Measurements from ENCODE around the gene AQP12A.
"Not testable (repeated sequence)": the region's sequence is repeated elsewhere in the genome, so short reads cannot be mapped to it uniquely, and the experiment has no call there.

DNA sequence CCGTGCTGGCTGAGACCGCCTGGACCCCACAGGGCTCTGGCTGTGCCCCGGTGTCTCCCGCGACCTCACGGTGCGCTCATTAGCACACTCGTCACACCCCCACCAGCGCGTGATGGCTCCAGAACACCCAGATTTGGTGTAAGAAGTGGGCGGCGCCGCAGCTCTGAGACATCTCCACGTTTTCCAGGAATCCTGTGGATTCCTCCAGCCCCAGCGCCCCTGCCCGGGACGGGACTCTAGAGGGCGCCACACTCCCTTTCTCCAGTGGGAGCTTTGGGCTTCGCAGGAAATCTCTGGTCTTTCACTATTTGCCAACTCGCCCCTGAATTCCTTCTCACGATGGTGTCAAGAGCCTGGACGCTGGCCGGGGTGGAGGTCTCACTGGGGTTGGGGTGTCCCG lies 16.3 kb upstream of the AQP12A start:
- TF ChIP-seq, protein P1, sequence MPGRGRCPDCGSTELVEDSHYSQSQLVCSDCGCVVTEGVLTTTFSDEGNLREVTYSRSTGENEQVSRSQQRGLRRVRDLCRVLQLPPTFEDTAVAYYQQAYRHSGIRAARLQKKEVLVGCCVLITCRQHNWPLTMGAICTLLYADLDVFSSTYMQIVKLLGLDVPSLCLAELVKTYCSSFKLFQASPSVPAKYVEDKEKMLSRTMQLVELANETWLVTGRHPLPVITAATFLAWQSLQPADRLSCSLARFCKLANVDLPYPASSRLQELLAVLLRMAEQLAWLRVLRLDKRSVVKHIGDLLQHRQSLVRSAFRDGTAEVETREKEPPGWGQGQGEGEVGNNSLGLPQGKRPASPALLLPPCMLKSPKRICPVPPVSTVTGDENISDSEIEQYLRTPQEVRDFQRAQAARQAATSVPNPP (IDR thresholded peaks at IDR 0.05; ENCODE audit: borderline replicate concordance, insufficient read depth, insufficient read length) = not testable (repeated sequence)
- TF ChIP-seq BHLHE40 (IDR thresholded peaks at IDR 0.05; ENCODE audit: low read length); POLR2A (conservative IDR thresholded peaks at IDR 0.05); POLR2AphosphoS5 (IDR thresholded peaks at IDR 0.05; ENCODE audit: control insufficient read depth, insufficient read depth, low read depth, low read length); SOX6 (IDR thresholded peaks at IDR 0.05): not testable (repeated sequence)
- TF ChIP-seq, protein P2, sequence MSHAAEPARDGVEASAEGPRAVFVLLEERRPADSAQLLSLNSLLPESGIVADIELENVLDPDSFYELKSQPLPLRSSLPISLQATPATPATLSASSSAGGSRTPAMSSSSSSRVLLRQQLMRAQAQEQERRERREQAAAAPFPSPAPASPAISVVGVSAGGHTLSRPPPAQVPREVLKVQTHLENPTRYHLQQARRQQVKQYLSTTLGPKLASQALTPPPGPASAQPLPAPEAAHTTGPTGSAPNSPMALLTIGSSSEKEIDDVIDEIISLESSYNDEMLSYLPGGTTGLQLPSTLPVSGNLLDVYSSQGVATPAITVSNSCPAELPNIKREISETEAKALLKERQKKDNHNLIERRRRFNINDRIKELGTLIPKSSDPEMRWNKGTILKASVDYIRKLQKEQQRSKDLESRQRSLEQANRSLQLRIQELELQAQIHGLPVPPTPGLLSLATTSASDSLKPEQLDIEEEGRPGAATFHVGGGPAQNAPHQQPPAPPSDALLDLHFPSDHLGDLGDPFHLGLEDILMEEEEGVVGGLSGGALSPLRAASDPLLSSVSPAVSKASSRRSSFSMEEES (CRISPR knock-in tag; IDR thresholded peaks at IDR 0.05) = not testable (repeated sequence)
- TF ChIP-seq, protein P3, sequence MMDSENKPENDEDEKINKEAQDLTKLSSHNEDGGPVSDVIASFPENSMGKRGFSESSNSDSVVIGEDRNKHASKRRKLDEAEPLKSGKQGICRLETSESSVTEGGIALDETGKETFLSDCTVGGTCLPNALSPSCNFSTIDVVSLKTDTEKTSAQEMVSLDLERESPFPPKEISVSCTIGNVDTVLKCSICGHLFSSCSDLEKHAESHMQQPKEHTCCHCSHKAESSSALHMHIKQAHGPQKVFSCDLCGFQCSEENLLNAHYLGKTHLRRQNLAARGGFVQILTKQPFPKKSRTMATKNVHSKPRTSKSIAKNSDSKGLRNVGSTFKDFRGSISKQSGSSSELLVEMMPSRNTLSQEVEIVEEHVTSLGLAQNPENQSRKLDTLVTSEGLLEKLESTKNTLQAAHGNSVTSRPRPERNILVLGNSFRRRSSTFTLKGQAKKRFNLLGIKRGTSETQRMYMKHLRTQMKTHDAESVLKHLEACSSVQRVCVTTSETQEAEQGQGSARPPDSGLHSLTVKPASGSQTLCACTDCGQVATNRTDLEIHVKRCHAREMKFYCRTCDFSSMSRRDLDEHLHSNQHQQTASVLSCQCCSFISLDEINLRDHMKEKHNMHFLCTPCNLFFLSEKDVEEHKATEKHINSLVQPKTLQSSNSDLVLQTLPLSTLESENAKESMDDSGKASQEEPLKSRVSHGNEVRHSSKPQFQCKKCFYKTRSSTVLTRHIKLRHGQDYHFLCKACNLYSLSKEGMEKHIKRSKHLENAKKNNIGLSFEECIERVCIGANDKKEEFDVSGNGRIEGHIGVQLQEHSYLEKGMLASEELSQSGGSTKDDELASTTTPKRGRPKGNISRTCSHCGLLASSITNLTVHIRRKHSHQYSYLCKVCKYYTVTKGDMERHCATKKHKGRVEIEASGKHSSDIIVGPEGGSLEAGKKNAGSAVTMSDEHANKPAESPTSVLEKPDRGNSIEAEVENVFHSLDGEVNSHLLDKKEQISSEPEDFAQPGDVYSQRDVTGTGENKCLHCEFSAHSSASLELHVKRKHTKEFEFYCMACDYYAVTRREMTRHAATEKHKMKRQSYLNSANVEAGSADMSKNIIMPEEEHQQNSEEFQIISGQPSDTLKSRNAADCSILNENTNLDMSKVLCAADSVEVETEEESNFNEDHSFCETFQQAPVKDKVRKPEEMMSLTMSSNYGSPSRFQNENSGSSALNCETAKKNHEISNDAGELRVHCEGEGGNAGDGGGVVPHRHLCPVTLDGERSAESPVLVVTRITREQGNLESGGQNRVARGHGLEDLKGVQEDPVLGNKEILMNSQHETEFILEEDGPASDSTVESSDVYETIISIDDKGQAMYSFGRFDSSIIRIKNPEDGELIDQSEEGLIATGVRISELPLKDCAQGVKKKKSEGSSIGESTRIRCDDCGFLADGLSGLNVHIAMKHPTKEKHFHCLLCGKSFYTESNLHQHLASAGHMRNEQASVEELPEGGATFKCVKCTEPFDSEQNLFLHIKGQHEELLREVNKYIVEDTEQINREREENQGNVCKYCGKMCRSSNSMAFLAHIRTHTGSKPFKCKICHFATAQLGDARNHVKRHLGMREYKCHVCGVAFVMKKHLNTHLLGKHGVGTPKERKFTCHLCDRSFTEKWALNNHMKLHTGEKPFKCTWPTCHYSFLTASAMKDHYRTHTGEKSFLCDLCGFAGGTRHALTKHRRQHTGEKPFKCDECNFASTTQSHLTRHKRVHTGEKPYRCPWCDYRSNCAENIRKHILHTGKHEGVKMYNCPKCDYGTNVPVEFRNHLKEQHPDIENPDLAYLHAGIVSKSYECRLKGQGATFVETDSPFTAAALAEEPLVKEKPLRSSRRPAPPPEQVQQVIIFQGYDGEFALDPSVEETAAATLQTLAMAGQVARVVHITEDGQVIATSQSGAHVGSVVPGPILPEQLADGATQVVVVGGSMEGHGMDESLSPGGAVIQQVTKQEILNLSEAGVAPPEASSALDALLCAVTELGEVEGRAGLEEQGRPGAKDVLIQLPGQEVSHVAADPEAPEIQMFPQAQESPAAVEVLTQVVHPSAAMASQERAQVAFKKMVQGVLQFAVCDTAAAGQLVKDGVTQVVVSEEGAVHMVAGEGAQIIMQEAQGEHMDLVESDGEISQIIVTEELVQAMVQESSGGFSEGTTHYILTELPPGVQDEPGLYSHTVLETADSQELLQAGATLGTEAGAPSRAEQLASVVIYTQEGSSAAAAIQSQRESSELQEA (IDR thresholded peaks at IDR 0.05; ENCODE audit: low read depth) = not testable (repeated sequence)
- TF ChIP-seq, protein P4, sequence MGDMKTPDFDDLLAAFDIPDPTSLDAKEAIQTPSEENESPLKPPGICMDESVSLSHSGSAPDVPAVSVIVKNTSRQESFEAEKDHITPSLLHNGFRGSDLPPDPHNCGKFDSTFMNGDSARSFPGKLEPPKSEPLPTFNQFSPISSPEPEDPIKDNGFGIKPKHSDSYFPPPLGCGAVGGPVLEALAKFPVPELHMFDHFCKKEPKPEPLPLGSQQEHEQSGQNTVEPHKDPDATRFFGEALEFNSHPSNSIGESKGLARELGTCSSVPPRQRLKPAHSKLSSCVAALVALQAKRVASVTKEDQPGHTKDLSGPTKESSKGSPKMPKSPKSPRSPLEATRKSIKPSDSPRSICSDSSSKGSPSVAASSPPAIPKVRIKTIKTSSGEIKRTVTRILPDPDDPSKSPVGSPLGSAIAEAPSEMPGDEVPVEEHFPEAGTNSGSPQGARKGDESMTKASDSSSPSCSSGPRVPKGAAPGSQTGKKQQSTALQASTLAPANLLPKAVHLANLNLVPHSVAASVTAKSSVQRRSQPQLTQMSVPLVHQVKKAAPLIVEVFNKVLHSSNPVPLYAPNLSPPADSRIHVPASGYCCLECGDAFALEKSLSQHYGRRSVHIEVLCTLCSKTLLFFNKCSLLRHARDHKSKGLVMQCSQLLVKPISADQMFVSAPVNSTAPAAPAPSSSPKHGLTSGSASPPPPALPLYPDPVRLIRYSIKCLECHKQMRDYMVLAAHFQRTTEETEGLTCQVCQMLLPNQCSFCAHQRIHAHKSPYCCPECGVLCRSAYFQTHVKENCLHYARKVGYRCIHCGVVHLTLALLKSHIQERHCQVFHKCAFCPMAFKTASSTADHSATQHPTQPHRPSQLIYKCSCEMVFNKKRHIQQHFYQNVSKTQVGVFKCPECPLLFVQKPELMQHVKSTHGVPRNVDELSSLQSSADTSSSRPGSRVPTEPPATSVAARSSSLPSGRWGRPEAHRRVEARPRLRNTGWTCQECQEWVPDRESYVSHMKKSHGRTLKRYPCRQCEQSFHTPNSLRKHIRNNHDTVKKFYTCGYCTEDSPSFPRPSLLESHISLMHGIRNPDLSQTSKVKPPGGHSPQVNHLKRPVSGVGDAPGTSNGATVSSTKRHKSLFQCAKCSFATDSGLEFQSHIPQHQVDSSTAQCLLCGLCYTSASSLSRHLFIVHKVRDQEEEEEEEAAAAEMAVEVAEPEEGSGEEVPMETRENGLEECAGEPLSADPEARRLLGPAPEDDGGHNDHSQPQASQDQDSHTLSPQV (IDR thresholded peaks at IDR 0.05) = not testable (repeated sequence)
